Measurements from ENCODE around the gene HS3ST4. TPM values are rescaled to one million over a fixed set of nuclear protein-coding genes. Genes with fewer than 3 reads are reported as not detected.

HS3ST4 gene
- total RNA-seq, 8 experiments from 2014 or later, result 0.36 to 2.4 (median 1.3) TPM

- no peaks in the 10 kb centered on the region for H3K4me1 ChIP-seq (replicated peaks in 1 of 2)
- H3K27ac ChIP-seq, result no peak overlapping the region
- no peak overlapping the region for H3K4me3 ChIP-seq
- in situ Hi-C loops (cut with MboI; ENCODE audit: low pct_unique_long_range_greater_than_20kb in 2 of 9, low sequenced_read_pairs in 9 of 9, unreplicated experiment in 9 of 9), result loop anchor here in 4 of 9 experiments (25.0 kb wide), 3 partner anchors 91 to 1291 kb away; no protein-coding TSS in a partner anchor
- WGBS, 10 experiments, result 0 to 86% (median 45%) methylated on average over 1 to 3 of the region's 3 CpGs
- no peak for ATAC-seq (replicated peaks in 6 of 8)
Measured at GRCh38 chr16:25845901-25846300, 154.1 kb downstream of the HS3ST4 start.

GRCh38 chr16:25854141-25854540 is 162.4 kb downstream of the HS3ST4 start:
- Histone ChIP-seq H3K4me1 (replicated peaks in 1 of 2) (peaks cover 0 to 3% of the 10 kb centered on the region in 2 donors), H3K4me3 (no peak overlapping the region), H3K27ac (no peak overlapping the region)
- ATAC-seq (replicated peaks in 6 of 8), result no peak
- 0 to 90% (median 39%) methylated on average over 1 to 4 of the region's 6 CpGs; no CpG with 5 or more reads in 2 of the 10 experiments for WGBS, 10 experiments
- in situ Hi-C loops (cut with MboI; ENCODE audit: low pct_unique_long_range_greater_than_20kb in 2 of 9, low sequenced_read_pairs in 9 of 9, unreplicated experiment in 9 of 9), result no loop called here

GRCh38 chr16:25855063-25855462 is 163.3 kb downstream of the HS3ST4 start:
- WGBS, 10 experiments, result 0 to 50% (median 0%) methylated on average over 1 of the region's 1 CpG; no CpG with 5 or more reads in 3 of the 10 experiments
- peaks cover 0 to 3% of the 10 kb centered on the region in 2 donors for H3K4me1 ChIP-seq (replicated peaks in 1 of 2)
- in situ Hi-C loops (cut with MboI; ENCODE audit: low pct_unique_long_range_greater_than_20kb in 2 of 9, low sequenced_read_pairs in 9 of 9, unreplicated experiment in 9 of 9), result no loop called here
- ATAC-seq (replicated peaks in 6 of 8), result no peak
- H3K4me3 ChIP-seq, result no peak overlapping the region
- H3K27ac ChIP-seq, result no peak overlapping the region

- Histone ChIP-seq H3K27ac (no peak overlapping the region), H3K4me3 (no peak overlapping the region), H3K4me1 (replicated peaks in 1 of 2) (peaks cover 0 to 3% of the 10 kb centered on the region in 2 donors)
- no peak for ATAC-seq (replicated peaks in 6 of 8)
- in situ Hi-C loops (cut with MboI; ENCODE audit: low pct_unique_long_range_greater_than_20kb in 2 of 9, low sequenced_read_pairs in 9 of 9, unreplicated experiment in 9 of 9), result no loop called here
- WGBS, 10 experiments, result 0 to 43% (median 14%) methylated on average over 1 to 2 of the region's 2 CpGs; no CpG with 5 or more reads in 6 of the 10 experiments
Measured at GRCh38 chr16:25855818-25856217, 164.1 kb downstream of the HS3ST4 start.

- ATAC-seq (replicated peaks in 6 of 8), result no peak
- WGBS, 10 experiments, result 0 to 93% (median 84%) methylated on average over 1 to 3 of the region's 3 CpGs; no CpG with 5 or more reads in 6 of the 10 experiments
- in situ Hi-C loops (cut with MboI; ENCODE audit: low pct_unique_long_range_greater_than_20kb in 2 of 9, low sequenced_read_pairs in 9 of 9, unreplicated experiment in 9 of 9), result no loop called here
- peaks cover 0 to 3% of the 10 kb centered on the region in 2 donors for H3K4me1 ChIP-seq (replicated peaks in 1 of 2)
- no peak overlapping the region for H3K4me3 ChIP-seq
- H3K27ac ChIP-seq, result no peak overlapping the region
Measured at GRCh38 chr16:25859645-25860044, 167.9 kb downstream of the HS3ST4 start.

GRCh38 chr16:25867041-25867440 is 175.3 kb downstream of the HS3ST4 start:
- Histone ChIP-seq H3K4me1 (replicated peaks in 1 of 2) (peaks cover 0 to 4% of the 10 kb centered on the region in 2 donors), H3K27ac (no peak overlapping the region), H3K4me3 (no peak overlapping the region)
- WGBS, 10 experiments, result 14 to 100% (median 60%) methylated on average over 1 to 2 of the region's 2 CpGs; no CpG with 5 or more reads in 2 of the 10 experiments
- ATAC-seq (replicated peaks in 6 of 8), result no peak
- in situ Hi-C loops (cut with MboI; ENCODE audit: low pct_unique_long_range_greater_than_20kb in 2 of 9, low sequenced_read_pairs in 9 of 9, unreplicated experiment in 9 of 9), result no loop called here

GRCh38 chr16:25868106-25868505 is 176.3 kb downstream of the HS3ST4 start:
- Histone ChIP-seq H3K4me1 (replicated peaks in 1 of 2) (peaks cover 0 to 4% of the 10 kb centered on the region in 2 donors), H3K4me3 (no peak overlapping the region), H3K27ac (no peak overlapping the region)
- in situ Hi-C loops (cut with MboI; ENCODE audit: low pct_unique_long_range_greater_than_20kb in 2 of 9, low sequenced_read_pairs in 9 of 9, unreplicated experiment in 9 of 9), result no loop called here
- WGBS, 10 experiments, result 0 to 80% (median 20%) methylated on average over 1 to 5 of the region's 6 CpGs; no CpG with 5 or more reads in 1 of the 10 experiments
- ATAC-seq (replicated peaks in 6 of 8), result no peak

GRCh38 chr16:25868706-25869370 is 177.1 kb downstream of the HS3ST4 start:
- peaks cover 0 to 4% of the 10 kb centered on the region in 2 donors for H3K4me1 ChIP-seq (replicated peaks in 1 of 2)
- WGBS, 10 experiments, result 2 to 81% (median 44%) methylated on average over 1 to 8 of the region's 9 CpGs
- in situ Hi-C loops (cut with MboI; ENCODE audit: low pct_unique_long_range_greater_than_20kb in 2 of 9, low sequenced_read_pairs in 9 of 9, unreplicated experiment in 9 of 9), result no loop called here
- ATAC-seq (replicated peaks in 6 of 8), result no peak
- H3K4me3 ChIP-seq, result no peak overlapping the region
- no peak overlapping the region for H3K27ac ChIP-seq

- in situ Hi-C loops (cut with MboI; ENCODE audit: low pct_unique_long_range_greater_than_20kb in 2 of 9, low sequenced_read_pairs in 9 of 9, unreplicated experiment in 9 of 9), result no loop called here
- WGBS, 10 experiments, result 0 to 71% (median 25%) methylated on average over 1 to 3 of the region's 3 CpGs; no CpG with 5 or more reads in 3 of the 10 experiments
- Histone ChIP-seq H3K4me3 (no peak overlapping the region), H3K27ac (no peak overlapping the region), H3K4me1 (replicated peaks in 1 of 2) (peaks cover 0 to 4% of the 10 kb centered on the region in 2 donors)
- no peak for ATAC-seq (replicated peaks in 6 of 8)
Measured at GRCh38 chr16:25872369-25873070, 180.8 kb downstream of the HS3ST4 start.

GRCh38 chr16:25874196-25874595 is 182.4 kb downstream of the HS3ST4 start:
- no peak for ATAC-seq (replicated peaks in 6 of 8)
- in situ Hi-C loops (cut with MboI; ENCODE audit: low pct_unique_long_range_greater_than_20kb in 2 of 9, low sequenced_read_pairs in 9 of 9, unreplicated experiment in 9 of 9), result no loop called here

GRCh38 chr16:25875956-25876598 is 184.3 kb downstream of the HS3ST4 start:
- WGBS, 10 experiments, result 0 to 100% (median 61%) methylated on average over 1 of the region's 1 CpG; no CpG with 5 or more reads in 2 of the 10 experiments
- ATAC-seq (replicated peaks in 6 of 8), result no peak
- no peak overlapping the region for H3K4me3 ChIP-seq
- no peak overlapping the region for H3K27ac ChIP-seq
- in situ Hi-C loops (cut with MboI; ENCODE audit: low pct_unique_long_range_greater_than_20kb in 2 of 9, low sequenced_read_pairs in 9 of 9, unreplicated experiment in 9 of 9), result no loop called here
- H3K4me1 ChIP-seq (replicated peaks in 1 of 2), result no peaks in the 10 kb centered on the region

More at GRCh38 chr16:25874196-25874595, 182.4 kb downstream of the HS3ST4 start:
- Histone ChIP-seq H3K4me3 (no peak overlapping the region), H3K27ac (no peak overlapping the region), H3K4me1 (replicated peaks in 1 of 2) (no peaks in the 10 kb centered on the region)

GRCh38 chr16:25877103-25877502 is 185.3 kb downstream of the HS3ST4 start:
- Histone ChIP-seq H3K4me3 (no peak overlapping the region), H3K27ac (no peak overlapping the region), H3K4me1 (replicated peaks in 1 of 2) (no peaks in the 10 kb centered on the region)
- in situ Hi-C loops (cut with MboI; ENCODE audit: low pct_unique_long_range_greater_than_20kb in 2 of 9, low sequenced_read_pairs in 9 of 9, unreplicated experiment in 9 of 9), result no loop called here
- no peak for ATAC-seq (replicated peaks in 6 of 8)

- H3K4me3 ChIP-seq, result no peak overlapping the region
- in situ Hi-C loops (cut with MboI; ENCODE audit: low pct_unique_long_range_greater_than_20kb in 2 of 9, low sequenced_read_pairs in 9 of 9, unreplicated experiment in 9 of 9), result no loop called here
- peaks cover 13 to 17% of the 10 kb centered on the region in 2 donors for H3K4me1 ChIP-seq (replicated peaks in 1 of 2)
- no peak overlapping the region for H3K27ac ChIP-seq
- 0 to 83% (median 34%) methylated on average over 1 to 4 of the region's 4 CpGs; no CpG with 5 or more reads in 3 of the 10 experiments for WGBS, 10 experiments
- no peak for ATAC-seq (replicated peaks in 6 of 8)
Measured at GRCh38 chr16:25886598-25886997, 194.8 kb downstream of the HS3ST4 start.

All from motor neuron (in vitro differentiated cells).